Measurements from ENCODE around the gene PREPL.
"Not testable (repeated sequence)": the region's sequence is repeated elsewhere in the genome, so short reads cannot be mapped to it uniquely, and the experiment has no call there.

PREPL gene

DNA sequence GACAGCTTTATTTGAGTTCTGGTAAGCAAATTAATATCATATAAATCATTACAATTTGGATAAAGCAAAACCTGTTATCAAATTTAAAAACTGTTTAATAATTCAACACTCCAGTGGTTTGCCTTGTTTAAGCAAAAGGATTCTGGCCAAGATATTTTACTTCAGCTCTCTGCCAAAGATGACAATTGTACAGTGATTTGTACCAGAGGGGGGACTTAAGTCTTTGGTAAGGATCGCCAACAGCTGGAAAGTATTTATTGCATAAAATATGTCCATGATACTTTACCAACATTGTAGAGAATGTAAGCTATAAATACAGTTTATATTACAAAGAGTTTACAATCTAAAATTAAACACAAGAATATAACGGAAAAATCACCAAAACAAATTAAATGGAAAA is 13.8 kb downstream of the PREPL start:
- DNase-seq, result no peak

DNA sequence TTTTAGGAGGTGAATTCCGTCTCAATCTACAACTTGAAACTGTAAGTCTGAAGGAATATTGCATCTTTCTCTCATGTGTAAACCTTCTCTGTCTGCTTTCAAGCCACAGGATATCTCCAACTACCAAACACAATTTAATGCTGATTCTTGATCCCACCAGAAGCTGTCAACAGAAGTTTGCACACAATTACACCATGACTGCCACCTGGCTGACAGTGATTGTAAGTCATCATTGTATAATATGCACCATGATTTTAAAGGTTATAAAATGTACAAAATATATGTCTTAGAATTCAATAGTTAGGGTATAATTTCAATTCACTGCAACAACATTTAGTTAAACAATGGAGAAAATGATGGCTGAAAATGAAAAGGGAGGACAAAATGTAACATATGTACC is 18.4 kb downstream of the PREPL start:
- DNase-seq, result no peak

DNA sequence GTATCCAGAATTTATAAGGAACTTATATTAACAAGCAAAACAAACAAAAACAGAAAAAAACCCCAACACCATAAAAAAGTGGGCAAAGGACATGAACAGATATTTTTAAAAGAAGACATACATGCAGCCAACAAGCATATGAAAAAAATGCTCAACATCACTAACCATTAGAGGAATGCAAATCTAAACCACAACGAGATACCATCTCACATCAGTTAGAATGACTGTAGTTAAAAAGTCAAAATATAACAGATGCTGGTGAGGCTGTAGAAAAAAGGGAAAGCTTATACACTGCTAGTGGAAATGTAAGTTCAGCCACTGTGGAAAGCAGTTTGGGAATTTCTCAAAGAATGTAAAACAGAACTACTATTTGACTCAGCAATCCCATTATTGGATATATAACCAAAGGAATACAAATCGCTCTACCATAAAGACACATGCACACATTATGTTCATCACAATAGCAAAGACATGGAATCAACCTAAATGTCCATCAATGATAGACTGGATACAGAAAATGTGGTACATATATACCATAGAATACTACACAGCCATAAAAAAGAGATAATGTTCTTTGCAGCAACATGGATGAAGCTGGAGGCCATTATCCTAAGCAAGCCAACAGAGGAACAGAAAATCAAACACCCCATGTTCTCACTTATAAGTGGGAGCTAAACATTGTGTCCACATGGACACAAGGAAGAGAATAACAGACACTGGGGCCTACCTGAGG is 25.3 kb downstream of the PREPL start:
- no peak for DNase-seq

DNA sequence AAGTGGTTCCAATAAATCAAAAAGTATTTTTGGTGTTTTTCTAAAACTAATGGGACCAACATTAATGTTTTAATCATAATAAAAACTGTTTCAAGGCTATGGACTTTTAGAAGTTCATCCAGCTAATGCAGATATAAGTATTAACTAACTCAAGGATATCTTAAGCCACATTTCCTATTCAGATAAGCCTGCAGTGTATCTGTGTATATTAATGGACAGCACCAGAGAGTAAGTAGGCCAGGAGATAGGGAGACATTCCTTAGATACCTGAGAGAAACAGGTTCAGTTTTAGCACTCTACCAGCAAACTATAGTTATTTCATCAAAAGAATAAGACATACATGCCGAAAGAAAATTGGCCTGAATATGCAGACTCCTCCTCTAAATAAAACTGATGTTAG is 27.3 kb downstream of the PREPL start:
- no peak for DNase-seq

DNA sequence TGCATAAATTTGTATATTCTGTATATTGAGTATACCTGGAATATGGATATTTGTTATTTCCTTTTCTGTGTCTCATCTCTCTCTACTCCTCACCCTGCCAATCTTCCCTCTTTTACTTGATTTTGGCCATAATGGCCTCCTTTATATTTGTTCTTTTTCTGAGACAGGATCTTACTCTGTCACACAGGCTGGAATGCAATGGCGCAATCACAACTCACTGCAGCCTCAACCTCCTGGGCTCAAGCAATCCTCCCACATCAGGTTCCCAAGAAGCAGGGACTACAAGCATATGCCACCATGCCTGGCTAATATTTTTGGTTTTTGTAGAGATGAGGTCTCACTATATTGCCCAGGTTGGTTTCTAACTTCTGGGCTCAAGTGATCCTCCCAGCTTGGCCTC is 30.5 kb downstream of the PREPL start:
- DNase-seq, result no peak

DNA sequence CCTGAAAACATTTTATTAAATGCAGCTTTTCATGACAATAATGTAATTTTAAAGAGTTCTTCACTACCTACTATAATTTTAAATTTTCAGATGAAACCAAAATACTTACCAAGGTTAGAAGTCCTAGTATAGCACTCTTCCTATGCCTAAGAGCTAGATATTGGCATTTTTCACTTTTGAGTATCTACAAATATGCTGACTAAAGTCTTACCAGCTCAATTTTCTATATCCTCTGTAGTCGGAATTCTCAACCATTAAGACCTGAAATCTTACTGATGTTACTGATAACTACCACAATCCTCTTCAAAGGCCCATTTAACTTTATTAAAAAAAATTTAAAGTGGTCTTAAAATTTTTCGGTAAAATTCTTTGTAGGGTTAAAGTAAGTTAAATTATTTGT is 32.0 kb downstream of the PREPL start:
- DNase-seq, result no peak

DNA sequence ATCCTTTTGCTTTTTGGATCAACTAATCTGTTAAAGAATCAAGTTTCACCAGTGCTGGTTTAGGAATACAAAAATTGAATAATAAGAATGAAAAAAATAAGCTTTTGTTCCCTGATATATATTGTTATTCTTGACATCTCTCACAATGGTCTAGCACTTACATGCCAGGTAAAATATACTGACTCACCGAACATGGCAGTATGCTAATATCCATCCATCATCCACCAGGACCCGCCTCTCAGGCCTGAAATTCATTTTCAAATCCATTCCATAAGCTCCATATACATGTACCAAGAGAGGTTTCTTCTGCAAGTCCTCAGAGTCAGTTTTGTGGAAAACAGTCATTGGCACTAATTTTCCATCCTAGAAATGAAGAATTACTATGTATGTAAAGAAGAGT is 32.5 kb downstream of the PREPL start:
- no peak for DNase-seq

DNA sequence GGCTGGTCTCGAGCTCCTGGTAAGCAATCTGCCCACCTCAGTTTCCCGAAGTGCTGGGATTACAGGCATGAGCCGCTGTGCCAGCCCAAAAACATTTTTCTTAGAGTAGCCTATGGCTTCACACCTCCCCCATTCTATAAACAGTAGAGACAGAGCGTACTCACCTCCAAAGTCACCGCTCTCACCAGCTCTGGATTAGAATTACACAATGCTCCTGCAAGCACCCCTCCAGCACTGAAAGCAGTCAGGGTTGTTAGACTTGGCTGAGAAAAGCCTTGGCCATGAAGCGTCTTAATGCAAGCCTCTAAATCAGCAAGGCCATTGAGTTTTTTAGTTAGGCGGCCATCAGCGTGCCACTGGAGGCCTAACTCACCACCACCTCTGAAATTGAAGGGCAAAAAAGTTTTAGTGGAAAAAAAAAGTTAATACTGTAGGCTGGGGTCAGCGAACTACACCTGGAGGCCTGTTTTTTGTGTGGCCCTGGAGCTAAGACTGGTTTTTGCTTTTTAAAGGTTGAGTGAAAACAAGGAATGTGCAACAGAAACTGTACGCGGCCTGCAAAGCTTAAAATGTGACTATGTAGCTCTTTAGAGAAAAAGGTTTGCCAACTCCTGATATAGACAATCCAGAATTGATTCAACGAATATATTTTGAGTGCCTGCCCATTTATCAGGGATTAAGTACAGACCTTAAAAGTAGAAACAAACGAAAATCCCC is 34.6 kb downstream of the PREPL start:
- DNase-seq, result no peak

DNA sequence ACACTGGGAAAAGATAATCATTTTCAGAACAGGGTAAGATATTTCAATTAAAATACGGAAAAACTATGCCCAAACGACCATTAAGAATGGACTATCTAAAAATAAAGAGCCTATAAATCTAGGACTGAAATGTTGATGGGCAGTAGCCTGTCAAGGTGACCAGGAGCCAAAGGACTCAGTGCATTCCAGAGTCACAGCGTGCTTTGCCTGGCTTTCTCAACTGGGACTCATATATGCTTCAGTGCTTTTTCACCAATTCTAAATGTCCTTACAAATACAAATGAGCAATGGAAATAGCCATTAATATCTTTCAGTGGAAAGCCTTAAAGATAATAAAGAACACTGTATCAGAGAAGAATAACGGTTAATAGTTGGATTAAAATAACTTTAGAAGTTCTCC is 35.4 kb downstream of the PREPL start:
- DNase-seq, result no peak

DNA sequence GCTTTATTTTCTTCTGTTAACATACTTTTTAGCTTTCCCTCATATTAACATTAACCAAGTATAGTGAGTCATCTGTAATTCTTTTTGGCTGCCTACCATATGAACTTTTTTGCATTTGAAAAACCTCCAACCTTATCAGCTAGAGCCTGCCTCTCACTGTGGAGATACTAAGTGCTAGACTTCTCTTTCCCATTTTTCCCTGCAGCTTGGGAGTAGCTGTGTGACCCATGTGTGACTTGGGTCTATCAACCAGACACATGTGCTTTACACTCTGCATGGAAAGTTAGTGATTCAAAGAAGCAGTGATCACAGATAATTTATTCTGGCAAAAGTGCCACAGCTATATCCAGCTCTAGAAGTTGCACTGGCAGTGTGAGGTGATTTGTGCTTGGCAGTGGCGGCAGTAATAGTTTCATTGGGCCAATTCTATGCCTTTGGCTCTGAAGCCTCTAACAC is 36.3 kb downstream of the PREPL start:
- no peak for DNase-seq

DNA sequence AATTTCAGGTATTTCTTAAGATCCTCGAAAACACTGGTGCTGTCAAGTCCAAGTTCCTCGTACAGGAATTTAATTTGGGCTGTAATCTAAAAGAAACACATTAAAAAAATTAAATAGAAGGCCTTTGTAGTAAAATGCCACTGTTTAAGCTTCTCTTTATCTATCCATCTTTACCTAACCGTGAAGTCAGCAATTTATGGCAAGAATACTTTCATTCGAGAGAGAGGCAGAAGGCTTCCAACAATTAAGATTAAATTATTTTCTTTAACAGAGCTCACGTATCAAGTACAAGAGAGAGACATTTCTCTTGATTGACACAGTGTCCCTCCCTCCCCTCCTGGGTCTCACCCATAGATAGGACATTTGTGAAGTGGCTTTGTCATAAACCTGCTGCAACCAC is 39.9 kb downstream of the PREPL start:
- no peak for DNase-seq

DNA sequence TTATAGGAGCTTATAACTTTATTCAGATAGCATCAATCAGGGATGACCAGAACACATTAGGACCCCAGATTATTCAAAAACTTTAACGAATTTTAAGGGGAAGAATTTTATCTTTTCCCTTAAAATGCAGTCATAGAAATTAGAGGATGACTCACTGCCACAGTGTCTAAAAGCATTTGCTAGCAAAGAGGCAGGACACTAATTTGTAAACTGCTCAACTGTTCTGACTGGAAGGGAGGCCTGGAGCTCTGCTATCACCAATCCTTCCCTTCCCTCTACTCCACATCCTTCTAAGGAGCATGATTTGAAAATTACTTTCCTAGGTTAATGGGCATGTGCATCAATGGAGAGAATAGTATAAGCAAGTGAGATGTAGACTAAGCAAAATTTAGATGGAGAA is 40.5 kb downstream of the PREPL start:
- DNase-seq, result no peak

DNA sequence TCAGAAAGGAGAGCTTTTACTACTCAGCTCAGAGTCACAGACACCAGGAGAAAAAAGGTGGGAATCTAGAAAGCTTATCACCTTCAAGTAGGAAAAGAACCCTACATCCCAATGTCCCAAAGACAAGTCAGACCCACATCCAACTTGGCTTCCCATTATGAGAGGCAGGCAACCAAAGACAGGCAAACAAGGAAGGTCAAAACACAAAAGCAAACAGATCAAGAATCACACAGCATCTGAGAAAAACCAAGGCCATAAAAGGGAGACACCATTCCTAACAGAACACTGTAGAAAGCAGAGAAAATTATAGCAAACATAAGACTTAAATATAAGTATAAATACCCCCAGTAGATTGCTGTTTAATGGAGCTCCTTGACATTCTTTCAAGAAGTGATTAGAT is 45.3 kb downstream of the PREPL start:
- DNase-seq, result no peak

DNA sequence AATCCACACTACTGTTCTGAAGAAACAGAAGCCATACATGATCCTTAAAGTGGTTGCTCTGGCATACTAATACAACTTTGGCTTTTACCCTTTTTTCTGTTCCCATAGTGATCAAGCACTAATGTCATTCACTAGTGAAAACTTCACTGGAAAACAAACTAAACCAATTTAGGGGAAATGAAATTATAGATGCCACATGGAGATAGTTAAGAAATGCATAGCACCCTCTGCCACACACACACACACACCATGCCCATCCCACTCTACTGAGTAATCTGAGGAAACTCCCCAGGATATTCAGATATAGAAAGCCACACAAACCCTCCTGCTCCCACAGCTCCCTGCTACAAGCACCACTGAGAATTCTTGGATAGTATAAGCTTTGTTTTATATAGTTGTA is 46.9 kb downstream of the PREPL start:
- DNase-seq, result no peak

DNA sequence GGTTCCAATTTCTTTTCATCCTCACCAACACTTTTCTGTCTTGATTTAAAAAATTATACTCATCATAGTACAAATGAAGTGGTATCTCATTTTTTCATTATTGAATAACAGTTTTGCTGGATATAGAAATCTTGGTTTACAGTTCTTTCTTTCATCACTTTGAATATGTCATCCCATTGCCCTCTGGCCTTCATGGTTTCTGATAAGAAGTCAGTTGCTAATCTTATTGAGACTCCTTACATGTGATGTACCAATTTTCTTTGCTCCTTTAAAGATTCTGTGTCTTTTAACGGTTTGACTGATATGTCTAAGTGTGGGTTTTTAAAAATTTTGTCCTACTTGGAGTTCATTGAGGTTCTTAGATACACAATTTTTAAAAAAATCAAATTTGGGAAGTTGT is 51.0 kb downstream of the PREPL start:
- no peak for DNase-seq

DNA sequence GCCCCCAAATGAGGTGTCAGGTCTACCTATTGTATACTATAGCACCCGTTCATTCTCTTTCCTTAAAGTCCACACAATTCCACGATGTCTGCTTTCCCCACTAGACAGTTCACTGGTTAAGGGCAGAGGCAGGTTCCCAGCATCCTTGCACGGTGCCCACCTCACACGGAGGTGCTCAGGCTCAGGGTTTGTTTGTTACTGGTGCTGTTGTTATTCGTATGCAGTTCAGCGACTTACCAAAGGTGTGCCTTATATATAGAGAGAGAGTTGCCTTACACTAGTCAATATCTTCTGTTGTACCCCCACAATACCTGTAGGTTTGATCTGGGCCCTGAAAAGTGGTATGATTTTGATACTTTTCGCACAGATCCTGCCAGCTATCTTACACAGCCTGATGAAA is 55.4 kb downstream of the PREPL start:
- no peak for DNase-seq

DNA sequence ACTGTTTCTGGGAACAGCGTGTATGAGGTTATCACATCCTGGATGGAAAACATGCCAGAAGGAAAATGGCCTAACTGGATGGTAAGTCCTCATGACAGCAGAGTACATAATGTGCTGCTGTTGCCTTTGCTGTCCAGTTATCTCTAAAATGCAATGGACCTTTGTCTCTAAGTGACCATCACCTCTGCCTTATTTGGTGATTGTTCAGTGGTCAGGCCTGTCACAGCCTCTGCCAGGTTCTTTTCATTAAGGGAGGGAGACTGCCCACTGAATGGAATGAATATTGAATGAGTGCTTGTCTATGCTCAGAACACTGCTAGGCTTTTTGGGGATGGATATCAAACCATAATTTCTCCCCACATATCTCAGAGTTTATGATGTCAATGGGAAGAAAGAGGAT is 57.0 kb downstream of the PREPL start:
- no peak for DNase-seq

DNA sequence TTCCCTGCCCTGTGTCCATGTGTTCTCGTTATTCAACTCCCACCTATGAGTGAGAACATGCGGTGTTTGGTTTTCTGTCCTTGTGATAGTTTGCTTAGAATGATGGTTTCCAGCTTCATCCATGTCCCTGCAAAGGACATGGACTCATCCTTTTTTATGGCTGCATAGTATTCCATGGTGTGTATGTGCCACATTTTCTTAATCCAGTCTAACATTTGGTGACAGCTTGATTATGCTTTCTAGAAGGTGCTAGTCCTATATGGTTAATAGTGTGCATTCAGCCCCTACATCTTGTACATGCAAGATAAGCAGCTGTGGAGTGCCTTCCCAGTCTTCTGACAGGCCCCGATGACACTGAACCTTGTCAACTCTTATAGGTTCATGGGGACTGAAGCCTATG is 57.5 kb downstream of the PREPL start:
- DNase-seq, result not testable (repeated sequence)

DNA sequence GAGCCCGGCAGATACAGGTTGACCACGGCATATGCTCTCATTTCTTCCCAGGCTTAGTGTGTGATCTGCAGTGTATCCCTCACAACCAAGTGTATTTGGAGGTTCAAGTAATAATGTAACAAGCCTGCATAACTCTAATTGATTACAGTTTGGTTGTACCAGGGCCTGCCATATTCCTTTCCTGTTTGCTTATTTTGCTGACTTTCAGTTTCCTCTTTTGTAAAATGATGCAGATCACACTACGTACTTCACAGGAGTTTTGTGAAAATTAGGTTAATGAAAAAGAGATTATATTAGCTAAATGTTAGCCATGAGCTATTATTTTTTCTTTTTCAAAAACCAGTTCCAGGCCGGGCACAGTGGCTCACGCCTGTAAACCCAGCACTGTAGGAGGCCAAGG is 60.2 kb downstream of the PREPL start:
- no peak for DNase-seq

DNA sequence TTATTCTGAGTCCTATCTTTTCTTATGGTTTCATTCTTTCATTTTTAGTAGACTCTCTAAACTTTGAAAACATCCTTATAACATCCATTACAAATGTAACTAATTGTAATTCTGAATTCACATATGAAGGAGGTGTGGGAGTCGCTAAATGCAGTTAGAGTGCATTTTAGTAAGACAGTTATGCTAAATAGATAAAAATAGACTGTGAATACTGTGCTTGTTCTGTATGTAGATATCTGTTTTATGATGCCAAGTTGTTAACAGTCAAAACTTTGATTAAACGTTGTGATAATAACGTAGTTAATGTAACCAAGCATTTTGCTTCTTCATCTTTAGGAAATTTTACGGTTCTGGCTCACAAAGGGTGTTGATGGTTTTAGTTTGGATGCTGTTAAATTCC is 61.7 kb downstream of the PREPL start:
- no peak for DNase-seq

DNA sequence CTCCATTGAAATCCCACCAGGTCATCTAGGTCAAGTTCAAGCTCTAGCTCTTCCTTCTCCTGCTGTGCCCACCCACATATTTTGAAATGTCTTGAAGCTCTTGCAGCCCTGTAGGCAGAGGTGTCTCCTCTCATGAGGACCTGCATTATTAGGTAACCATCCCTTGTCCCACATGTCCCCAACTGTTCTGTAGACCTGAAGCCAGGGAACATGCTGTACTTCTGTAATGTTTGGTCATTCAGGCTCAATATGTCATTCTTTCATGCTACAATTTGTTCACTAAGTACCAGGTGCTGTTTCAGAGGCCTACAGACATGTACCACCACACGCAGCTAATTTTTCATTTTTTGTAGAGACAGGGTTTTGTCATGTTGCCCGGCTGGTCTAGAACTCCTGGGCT is 63.9 kb downstream of the PREPL start:
- DNase-seq, result no peak

DNA sequence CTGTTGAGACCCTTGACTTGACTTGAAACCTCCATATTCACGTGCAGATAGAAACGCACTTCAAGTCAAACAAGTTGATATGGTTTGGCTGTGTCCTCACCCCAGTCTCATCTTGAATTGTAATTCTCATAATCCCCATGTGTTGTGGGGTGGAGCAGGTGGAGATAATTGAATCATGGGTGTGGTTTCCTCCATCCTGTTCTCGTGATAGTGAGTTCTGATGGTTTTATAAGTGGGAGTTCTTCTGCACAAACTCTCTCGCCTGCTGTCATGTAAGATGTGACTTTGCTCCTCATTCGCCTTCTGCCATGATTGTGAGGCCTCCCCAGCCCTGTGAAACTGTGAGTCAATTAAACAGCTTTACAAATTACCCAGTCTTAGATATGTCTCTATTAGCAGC is 64.6 kb downstream of the PREPL start:
- DNase-seq, result no peak

DNA sequence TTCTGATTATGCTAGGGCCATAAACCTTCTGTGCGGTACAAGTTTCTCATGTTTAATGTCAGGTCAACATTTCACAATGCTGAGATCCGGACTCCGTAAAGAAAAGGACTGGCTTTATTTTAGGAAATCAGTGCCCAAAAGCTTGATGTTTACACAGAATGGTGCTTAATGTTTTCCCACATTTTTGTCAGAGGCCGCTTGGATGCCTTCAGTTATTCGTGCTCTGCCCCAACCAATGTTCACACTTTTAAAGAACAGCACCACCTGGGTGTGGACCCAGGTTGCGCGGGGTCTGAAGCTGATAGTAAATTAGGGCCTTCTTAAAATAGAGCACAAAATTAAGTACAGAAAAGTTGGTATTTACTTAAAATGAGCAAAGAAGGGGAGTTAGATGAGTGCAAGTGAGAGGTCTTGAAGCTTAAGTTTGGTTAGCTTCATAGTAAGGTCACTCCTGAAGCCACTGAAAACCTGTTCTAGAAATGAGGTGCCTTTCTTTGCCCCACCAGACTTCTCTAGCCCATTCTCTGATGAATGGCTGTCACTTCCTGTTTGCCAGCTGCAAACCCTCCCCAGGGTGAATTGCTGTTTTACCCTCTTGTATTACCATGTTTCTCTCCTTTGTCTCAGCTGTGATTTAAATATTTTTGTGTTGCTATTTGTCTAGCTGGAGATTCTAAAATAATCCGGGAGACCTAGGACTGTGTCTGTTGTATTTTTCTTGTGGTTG is 65.5 kb downstream of the PREPL start:
- DNase-seq, result no peak

DNA sequence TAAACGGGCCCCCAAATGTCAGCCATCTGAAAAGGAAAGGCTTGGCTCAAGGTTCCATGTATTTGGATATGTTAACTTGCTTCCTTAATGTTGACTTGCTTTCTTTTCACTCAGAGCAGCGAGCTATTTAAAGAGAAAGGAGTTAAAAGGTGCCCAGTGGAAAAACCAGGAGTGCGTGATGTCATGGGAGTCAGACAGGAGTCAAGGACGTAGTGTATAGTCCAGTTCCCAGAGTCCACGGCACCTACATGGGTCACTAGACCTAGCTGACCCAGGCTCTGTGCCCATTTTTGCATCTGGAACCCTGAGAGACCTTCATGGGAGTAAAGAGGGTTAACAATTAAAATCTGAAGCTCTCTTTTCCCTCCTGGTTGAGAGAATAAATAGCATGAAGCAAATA is 66.2 kb downstream of the PREPL start:
- no peak for DNase-seq
